GM21528 (cell line): ENCODE results near the gene TRPM5.
A peak's percentile ranks its signal among the peaks of the same experiment; 100 is the strongest.

Source experiments
- ATAC-seq: cut with Tn5 transposase; IDR thresholded peaks from one replicate; pipeline ENCODE4 v1.9.1; 2021; ENCODE audit warnings: mild to moderate bottlenecking, moderate library complexity; ENCODE audit not compliant: unreplicated experiment, low FRiP score

TRPM5 gene

DNA sequence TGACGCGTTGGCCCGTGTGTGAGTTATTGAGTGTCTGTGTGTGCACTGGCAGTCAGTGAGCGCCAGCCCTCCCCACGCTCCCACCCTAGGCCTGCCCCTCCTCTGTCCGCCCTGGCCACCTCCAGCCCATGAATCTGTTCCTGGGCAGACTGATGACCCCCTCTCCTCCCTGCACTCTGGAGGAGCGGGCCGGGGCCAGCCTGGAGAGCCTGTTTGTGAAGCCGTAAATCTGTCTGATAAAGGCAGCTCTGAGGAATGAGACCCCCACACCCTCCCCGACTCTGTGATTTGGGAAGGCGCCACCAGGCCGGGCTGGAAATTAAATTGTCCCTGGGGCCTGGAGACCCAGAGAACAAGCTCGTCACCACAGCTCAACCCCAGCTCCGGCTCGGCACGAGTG is 35.2 kb downstream of the TRPM5 start:
- ATAC-seq, result no peak

- no peak for ATAC-seq
These were observed 35.6 kb downstream of the TRPM5 start for GRCh38 chr11:2408671-2409070.

DNA sequence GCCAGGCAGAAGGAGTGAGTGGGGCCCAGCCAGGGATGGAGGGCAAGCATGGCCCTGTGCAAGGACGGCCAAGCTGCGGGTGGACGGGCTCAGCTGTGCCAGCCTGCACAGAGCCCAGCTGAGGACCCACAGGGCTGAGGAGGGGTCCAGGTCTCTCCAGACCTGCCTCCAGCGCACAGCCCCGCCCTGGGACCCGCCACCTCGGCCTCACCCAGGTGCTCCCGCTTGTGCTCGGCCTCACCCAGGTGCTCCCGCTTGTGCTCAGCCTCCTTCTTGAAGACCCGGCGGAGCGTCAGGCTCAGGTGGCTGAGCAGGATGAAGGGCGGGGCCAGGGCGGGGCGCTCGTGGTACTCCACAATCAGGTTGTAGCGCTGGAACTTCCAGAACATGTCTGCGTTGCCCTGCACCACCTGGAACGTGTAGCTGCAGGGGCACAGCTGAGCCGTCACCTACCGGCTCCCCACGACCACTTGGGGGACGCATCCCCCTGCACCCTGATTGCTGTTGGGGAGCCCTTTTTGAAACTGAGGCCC is 37.4 kb downstream of the TRPM5 start:
- no peak for ATAC-seq

GRCh38 chr11:2406451-2406850 is 37.9 kb downstream of the TRPM5 start:
- ATAC-seq, result no peak

DNA sequence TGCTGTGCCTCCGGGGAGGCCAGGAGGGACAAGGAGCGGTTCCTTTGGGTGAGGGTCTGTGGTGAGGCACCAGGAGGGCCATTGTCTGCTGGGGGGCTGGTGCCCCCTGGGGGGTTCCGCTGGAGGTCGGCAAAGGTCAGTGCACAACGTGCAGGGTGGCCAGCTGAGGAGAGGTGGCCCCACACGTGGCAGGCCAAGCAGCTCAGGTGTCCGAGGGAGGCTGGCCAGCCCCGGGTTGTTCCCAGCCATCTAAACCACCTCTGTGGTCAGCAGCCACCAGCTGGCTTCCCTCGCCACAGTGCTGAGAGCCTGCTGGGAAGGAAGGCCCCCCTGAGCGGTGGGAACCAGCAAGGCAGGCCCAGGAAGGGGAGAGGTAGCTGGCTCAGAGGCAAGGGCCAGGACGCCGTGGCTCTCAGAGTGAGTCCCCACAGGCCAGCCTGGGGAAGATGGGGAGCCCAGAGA is 39.5 kb downstream of the TRPM5 start:
- ATAC-seq, result no peak

- ATAC-seq, result no peak
These were observed 41.2 kb downstream of the TRPM5 start for GRCh38 chr11:2402890-2403645.

GRCh38 chr11:2402106-2402505 is 42.2 kb downstream of the TRPM5 start:
- no peak for ATAC-seq

GRCh38 chr11:2401436-2401984 is 42.8 kb downstream of the TRPM5 start:
- no peak for ATAC-seq

DNA sequence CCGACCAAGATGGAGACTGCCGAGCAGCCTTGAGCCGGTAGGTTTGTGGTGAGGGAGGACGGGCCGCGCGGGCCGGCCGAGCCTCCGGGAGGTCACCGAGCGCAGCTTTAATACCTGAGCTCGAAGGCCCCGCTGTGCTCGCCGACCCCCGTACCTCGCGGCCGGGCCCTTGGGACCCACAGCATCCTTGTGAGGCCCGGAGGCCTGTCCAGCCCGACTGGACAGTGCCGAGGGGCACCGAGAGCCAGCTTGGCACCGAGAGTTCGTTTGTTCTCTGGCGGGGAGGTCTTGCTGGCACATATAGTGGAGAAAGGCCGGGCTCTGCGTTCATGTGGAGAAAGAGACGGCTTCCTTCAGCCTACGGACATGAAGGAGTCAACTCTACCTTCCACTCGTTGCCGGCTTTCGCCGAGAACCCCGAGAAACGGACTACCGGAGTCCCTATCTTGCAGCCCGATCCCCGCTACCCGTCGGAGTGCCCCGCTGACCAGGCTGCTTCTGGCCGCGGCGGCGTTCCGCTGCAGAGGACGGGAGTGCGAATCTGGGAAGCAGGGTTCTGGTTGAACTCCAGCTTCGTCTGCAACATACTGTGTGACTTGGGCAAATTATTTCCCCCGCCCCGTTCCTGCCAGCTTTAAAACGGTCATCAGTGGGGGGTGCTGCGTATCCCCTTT is 43.4 kb downstream of the TRPM5 start:
- peak; percentile 5 for ATAC-seq

- ATAC-seq, result peak; percentile 79
These were observed 44.1 kb downstream of the TRPM5 start, which contains the start of gene TSSC4 for GRCh38 chr11:2400069-2400761. Gene TSSC4, plus strand, starts transcription at chr11:2400750. Its CDS starts 1,884 bp downstream, at chr11:2402634.

DNA sequence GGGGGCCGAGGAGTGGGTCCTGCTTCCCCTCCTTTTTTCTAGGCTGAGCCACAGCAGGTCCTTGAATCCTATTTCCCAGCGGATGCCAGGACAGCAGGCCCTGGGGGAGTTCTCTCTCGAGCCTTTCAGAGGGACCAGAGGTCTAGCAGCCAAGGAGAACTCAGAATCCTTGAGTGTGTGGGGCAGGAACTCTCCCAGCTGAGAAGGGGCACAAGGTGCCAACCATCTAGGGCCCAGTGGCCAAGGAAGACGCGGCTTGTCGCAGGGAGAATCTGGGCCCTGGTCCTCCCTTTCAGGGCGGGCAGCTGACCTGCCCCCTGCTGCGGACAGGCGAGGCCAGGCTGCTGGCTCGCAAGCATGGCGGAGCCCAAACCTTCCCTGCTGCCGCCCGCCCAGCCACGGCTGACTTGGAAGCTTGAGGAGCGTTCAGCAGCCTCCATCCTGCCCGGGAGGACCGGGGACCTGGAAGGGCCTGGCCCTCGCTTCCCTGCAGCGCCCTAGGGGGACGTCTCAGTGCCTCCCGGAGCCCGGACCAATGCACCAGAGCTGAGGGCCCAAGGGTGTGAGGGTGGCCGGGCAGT is 44.7 kb downstream of the TRPM5 start:
- ATAC-seq, result peak; percentile 2

GRCh38 chr11:2398664-2399355 is 45.5 kb downstream of the TRPM5 start:
- no peak for ATAC-seq

GRCh38 chr11:2397005-2397404 is 47.3 kb downstream of the TRPM5 start:
- no peak for ATAC-seq

- no peak for ATAC-seq
These were observed 47.8 kb downstream of the TRPM5 start for GRCh38 chr11:2396471-2396870.

DNA sequence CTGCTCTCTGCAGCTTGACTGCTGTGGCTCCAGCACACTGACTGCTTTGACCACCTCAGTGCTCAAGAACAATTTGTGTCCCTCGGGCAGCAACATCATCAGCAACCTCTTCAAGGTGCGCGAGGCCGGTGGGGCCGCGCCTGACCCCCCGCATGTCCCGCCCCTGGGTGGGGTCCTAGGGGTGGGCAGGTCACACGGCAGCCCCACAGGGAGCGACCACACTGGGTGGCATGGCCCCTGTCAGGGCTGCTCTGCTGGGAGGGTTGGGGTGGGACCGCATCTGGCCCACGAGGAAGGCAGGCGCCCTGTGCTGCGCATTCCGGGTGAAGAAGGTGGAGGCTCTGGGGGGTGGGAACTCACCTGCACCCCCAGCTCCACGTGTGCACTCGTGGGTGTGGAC is 48.5 kb downstream of the TRPM5 start:
- ATAC-seq, result no peak

GRCh38 chr11:2395211-2395730 is 49.0 kb downstream of the TRPM5 start:
- no peak for ATAC-seq

DNA sequence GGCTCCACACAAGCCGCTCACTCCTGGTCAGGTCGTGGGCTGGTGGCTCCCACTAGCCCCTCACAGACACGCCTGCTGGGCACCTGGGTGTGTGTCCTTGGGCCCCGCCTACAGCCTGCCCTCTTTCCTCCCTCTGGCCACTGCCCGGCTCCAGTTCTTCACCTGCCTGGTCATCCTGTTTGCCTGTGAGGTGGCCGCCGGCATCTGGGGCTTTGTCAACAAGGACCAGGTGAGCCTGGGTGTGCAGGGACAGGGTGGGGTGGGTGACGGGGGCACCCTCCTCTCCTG is 49.6 kb downstream of the TRPM5 start:
- no peak for ATAC-seq
